Left ventricle myocardium inferior (tissue), 1 donor: ENCODE data around the gene TTLL12. TPM values are rescaled to one million over a fixed set of nuclear protein-coding genes. Genes with fewer than 3 reads are reported as not detected.
A peak's percentile ranks its signal among the peaks of the same experiment; 100 is the strongest.

Source experiments
- DNase-seq: peaks from one replicate; pipeline ENCODE4 v3.0.0-alpha.2; 2020
- H3K27ac ChIP-seq: fragments of 200-600 bp; replicated peaks from 2 replicates; pipeline ENCODE4 v1.8.0; 2021
- H3K27me3 ChIP-seq: fragments of 200-600 bp; 2 replicates; pipeline ENCODE4 v1.8.0; 2021; ENCODE audit warnings: low read depth
- H3K36me3 ChIP-seq: fragments of 200-600 bp; 2 replicates; pipeline ENCODE4 v1.8.0; 2021
- H3K4me1 ChIP-seq: fragments of 200-600 bp; 2 replicates; pipeline ENCODE4 v1.8.0; 2021
- H3K4me3 ChIP-seq: fragments of 200-600 bp; 2 replicates; pipeline ENCODE4 v1.8.0; 2021; ENCODE audit warnings: mild to moderate bottlenecking, moderate library complexity
- H3K9me3 ChIP-seq: fragments of 200-600 bp; replicated peaks from 2 replicates; pipeline ENCODE4 v1.8.0; 2021
- intact Hi-C: fragments of 100-400 bp; cut with micrococcal nuclease; formaldehyde crosslinking; loops from one replicate; pipeline ENCODE4 v1.11.0; 2022
- total RNA-seq: library from RNA; stranded (reverse); fragmentation: NEBNext Ultra II Directional; extraction: Animal tissue kit (Norgen Biotek cat#: 25700); gene quantifications from one replicate; pipeline ENCODE4 v1.2.1, GENCODE V29; 2021
- TF ChIP-seq, protein P1 (sequence below): fragments of 200-600 bp; IDR thresholded peaks from 2 replicates; pipeline ENCODE4 v1.8.0; 2021; ENCODE audit warnings: antibody characterized with exemption, mild to moderate bottlenecking, borderline replicate concordance
- donor health status: DM: no; HTN: yes; CAD: no; lungs with severe emphysema.

TTLL12 gene
- total RNA-seq, 1 donor from 2014 or later = 12.6 TPM

DNA sequence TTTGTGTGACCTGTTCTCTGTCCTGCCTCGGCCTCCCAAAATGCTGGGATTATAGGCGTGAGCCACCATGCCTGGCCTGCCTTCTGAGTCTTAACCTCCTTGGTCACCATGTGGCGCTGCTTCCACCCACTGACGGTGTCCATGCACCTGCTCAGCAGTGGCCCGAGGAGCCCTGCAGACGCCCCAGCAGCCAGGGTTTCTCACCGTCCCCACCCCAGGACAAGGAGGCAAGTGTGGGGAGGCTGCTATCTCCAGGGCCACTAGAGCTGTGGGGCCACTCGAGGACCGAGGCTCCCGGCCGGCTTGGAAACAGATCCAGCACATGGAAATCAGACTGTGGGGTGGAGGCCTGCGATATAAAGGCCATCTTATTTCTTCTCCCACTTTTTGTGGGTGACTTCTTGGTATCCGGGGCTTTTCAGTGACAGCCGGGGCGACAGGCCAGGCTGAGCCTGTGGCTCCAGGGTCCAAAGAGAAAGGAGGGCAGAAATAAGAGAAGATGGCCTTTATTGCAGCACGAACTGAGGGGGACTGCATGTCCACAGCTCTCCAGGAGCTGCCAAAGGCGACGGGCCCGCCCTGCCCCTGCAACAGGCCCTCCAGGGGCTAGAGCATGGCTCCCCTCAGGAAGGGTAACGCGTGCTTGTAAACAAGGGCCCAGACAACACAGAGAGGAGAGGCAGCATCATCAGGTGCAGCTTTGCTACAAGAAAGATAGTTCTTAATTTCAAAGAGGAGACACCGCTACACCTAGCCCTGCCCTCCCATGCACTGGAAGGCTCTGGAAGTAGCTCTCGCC is 20.6 kb downstream of the TTLL12 start:
- H3K36me3 ChIP-seq = peaks cover 34% of the 10 kb centered on the region
- H3K4me1 ChIP-seq = peaks cover 23% of the 10 kb centered on the region
- H3K27me3 ChIP-seq = no peaks in the 10 kb centered on the region
- TF ChIP-seq, protein P1, sequence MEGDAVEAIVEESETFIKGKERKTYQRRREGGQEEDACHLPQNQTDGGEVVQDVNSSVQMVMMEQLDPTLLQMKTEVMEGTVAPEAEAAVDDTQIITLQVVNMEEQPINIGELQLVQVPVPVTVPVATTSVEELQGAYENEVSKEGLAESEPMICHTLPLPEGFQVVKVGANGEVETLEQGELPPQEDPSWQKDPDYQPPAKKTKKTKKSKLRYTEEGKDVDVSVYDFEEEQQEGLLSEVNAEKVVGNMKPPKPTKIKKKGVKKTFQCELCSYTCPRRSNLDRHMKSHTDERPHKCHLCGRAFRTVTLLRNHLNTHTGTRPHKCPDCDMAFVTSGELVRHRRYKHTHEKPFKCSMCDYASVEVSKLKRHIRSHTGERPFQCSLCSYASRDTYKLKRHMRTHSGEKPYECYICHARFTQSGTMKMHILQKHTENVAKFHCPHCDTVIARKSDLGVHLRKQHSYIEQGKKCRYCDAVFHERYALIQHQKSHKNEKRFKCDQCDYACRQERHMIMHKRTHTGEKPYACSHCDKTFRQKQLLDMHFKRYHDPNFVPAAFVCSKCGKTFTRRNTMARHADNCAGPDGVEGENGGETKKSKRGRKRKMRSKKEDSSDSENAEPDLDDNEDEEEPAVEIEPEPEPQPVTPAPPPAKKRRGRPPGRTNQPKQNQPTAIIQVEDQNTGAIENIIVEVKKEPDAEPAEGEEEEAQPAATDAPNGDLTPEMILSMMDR = no peak
- no peak overlapping the region for H3K27ac ChIP-seq
- peak; percentile 10 for DNase-seq
- H3K9me3 ChIP-seq = no peaks in the 10 kb centered on the region
- no peak overlapping the region for H3K4me3 ChIP-seq
- intact Hi-C loops = no loop called here

DNA sequence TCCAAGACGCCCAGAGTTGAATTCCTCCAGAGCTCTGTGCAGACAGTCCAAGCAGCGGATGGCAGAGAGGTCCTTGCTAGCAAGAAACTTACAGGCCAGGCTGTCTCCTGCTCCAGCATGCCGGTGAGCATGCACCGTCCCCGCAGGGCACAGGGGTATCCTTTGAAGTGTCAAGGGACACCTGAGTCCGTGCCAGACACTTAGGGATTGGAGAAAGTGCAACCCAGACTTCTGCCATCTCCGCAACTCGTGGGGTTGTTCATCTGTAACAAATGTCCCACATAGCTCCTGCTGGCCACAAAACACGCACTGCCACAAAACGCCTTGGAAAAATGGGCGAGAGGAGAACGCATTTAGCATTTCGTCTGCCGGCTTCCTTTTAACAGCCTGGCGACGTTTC is 22.3 kb downstream of the TTLL12 start:
- no peak for DNase-seq
- H3K27ac ChIP-seq = no peak overlapping the region
- intact Hi-C loops = no loop called here
- H3K36me3 ChIP-seq = peaks cover 26% of the 10 kb centered on the region
- no peaks in the 10 kb centered on the region for H3K9me3 ChIP-seq
- TF ChIP-seq, protein P1 = no peak
- no peak overlapping the region for H3K4me3 ChIP-seq
- H3K4me1 ChIP-seq = peaks cover 32% of the 10 kb centered on the region
- H3K27me3 ChIP-seq = no peaks in the 10 kb centered on the region

DNA sequence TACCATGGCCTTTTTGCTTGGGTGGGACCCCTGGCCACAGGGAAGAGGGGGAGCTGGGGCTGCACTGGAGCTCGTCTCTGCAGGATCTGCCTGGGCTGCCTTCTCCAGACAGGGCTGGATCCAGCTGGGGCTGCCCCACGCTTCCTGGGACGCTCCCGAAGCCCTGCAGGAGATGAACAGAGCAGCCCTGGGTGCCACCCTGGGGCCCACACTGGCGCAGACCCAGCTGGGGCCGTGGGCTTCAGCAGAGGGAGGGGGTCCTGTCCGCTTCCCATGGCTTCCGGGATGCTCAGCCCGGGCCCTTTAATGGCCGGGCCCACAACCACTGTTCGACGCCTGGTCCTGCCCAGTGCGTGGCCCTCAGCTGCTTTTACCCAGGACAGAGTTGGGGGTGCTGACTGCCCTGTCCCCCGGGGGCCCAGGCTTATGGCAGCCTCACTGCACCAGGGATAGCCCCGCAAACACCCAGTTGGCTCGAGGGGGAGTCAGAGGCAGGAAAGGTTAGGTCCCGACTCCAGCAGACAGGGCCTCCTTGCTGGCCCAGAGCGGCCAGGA is 23.6 kb downstream of the TTLL12 start:
- DNase-seq = no peak
- Histone ChIP-seq H3K27me3 (no peaks in the 10 kb centered on the region), H3K4me3 (no peak overlapping the region), H3K36me3 (peaks cover 19% of the 10 kb centered on the region), H3K27ac (no peak overlapping the region), H3K9me3 (no peaks in the 10 kb centered on the region), H3K4me1 (peaks cover 45% of the 10 kb centered on the region)
- intact Hi-C loops = no loop called here
- TF ChIP-seq, protein P1 = no peak

DNA sequence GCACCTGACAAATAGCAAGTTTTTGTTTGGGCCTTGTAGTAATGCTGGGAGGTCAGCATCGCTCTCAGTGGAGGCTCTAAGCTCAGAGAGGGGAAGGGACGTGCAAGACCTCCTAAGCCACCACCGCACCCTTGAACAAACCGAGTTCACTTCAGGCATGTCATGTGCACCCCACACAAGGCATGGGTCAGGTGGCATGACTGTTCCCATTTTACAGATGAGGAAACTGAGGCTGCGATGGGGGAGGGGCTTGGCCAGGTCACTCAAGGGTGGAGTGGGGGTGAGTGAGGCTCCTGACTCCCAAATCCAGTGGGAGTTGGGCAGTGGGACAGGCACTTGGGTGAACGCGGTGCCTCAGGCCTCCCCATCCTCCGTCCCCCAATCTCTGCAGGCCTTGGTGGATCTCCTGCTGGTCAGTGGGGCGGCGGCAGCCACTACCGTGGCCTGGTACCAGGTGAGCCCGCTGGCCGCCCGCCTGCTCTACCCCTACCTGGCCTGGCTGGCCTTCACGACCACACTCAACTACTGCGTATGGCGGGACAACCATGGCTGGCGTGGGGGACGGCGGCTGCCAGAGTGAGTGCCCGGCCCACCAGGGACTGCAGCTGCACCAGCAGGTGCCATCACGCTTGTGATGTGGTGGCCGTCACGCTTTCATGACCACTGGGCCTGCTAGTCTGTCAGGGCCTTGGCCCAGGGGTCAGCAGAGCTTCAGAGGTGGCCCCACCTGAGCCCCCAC is 24.4 kb downstream of the TTLL12 start:
- intact Hi-C loops = no loop called here
- no peak for DNase-seq
- H3K4me1 ChIP-seq = peaks cover 52% of the 10 kb centered on the region
- H3K4me3 ChIP-seq = no peak overlapping the region
- no peak overlapping the region for H3K27ac ChIP-seq
- no peaks in the 10 kb centered on the region for H3K27me3 ChIP-seq
- H3K36me3 ChIP-seq = peaks cover 13% of the 10 kb centered on the region
- TF ChIP-seq, protein P1 = no peak
- no peaks in the 10 kb centered on the region for H3K9me3 ChIP-seq

DNA sequence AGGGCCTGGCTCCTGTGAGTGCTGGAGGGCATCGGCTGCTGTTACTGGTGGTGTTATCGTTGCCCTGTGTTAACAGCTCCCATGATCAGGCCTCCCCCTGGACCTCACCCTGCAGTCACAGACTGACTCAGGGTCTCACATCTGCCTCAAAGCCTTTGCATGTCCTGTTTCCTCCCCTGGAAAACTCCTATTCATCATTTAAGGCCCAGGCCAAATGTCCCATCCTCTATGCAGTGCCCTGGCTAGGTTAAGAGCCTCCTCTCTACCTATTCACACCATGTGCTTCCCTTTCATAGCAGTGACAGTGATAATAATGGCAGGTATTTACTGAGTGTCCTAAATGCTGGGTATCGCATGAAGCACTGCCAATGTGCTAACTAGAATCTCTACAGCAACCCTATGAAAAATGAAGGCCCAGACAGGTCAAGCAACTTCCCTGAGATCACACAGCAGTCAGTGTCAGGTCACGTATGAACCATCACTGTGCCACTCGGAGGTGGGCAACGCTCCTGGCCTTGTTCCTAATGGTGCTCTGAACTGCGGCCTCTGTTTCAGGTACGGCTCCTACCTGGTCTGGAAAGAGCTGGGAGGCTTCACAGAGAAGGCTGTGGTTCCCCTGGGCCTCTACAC is 26.3 kb downstream of the TTLL12 start:
- H3K27me3 ChIP-seq = no peaks in the 10 kb centered on the region
- H3K36me3 ChIP-seq = peaks cover 11% of the 10 kb centered on the region
- intact Hi-C loops = no loop called here
- H3K27ac ChIP-seq = no peak overlapping the region
- no peaks in the 10 kb centered on the region for H3K9me3 ChIP-seq
- no peak overlapping the region for H3K4me3 ChIP-seq
- TF ChIP-seq, protein P1 = no peak
- no peak for DNase-seq
- peaks cover 52% of the 10 kb centered on the region for H3K4me1 ChIP-seq
